HepG2 (cell line): ENCODE results near the gene CCT3. TPM values are rescaled to one million over a fixed set of nuclear protein-coding genes. Genes with fewer than 3 reads are reported as not detected.

Source experiments
- AHR ChIP-seq: IDR thresholded peaks from 2 replicates; pipeline ENCODE4 v1.6.1; 2018; ENCODE audit warnings: missing genetic modification reagents, missing compliant biosample characterization
- DZIP1 ChIP-seq: sonication (generic); formaldehyde crosslinking; IDR thresholded peaks from 2 replicates; pipeline ENCODE4 v1.5.0; 2020; ENCODE audit warnings: mild to moderate bottlenecking, missing genetic modification reagents
- GABPA ChIP-seq, 2 experiments: IDR thresholded peaks; 2 replicates each; pipeline ENCODE4 v1.6.1; 2011 to 2016; ENCODE audit warnings: low read depth in 2 of 2, low read length in 1 of 2, missing biosample characterization in 1 of 2, missing genetic modification characterization in 1 of 2
- GTF2F1 ChIP-seq: fragments of 150-350 bp; IDR thresholded peaks from 2 replicates; pipeline ENCODE4 v1.6.1; 2014; ENCODE audit warnings: low read length
- KAT2B ChIP-seq: fragments of 150-350 bp; IDR thresholded peaks from 2 replicates; pipeline ENCODE4 v1.6.1; 2014; ENCODE audit warnings: low read depth, low read length, borderline replicate concordance
- KLF13 ChIP-seq: sonication (generic); formaldehyde crosslinking; IDR thresholded peaks from 2 replicates; pipeline ENCODE4 v1.4.0; 2020; ENCODE audit warnings: mild to moderate bottlenecking, missing genetic modification reagents
- NFIB ChIP-seq: sonication (generic); formaldehyde crosslinking; IDR thresholded peaks from 2 replicates; pipeline ENCODE4 v1.9.0; 2021; ENCODE audit warnings: missing genetic modification reagents, mild to moderate bottlenecking, borderline replicate concordance
- NR3C1 ChIP-seq: sonication (generic); formaldehyde crosslinking; IDR thresholded peaks from 2 replicates; pipeline ENCODE4 v1.4.0; 2020; ENCODE audit warnings: missing genetic modification reagents
- PAX8 ChIP-seq: sonication (generic); formaldehyde crosslinking; IDR thresholded peaks from 2 replicates; pipeline ENCODE4 v1.8.0; 2022; ENCODE audit warnings: mild to moderate bottlenecking, missing genetic modification reagents, borderline replicate concordance
- PCBP1 ChIP-seq: fragments of 200-400 bp; formaldehyde crosslinking; IDR thresholded peaks from 2 replicates; pipeline ENCODE4 v1.6.1; 2017; ENCODE audit warnings: mild to moderate bottlenecking, low read depth, low read length, borderline replicate concordance
- PRPF4 ChIP-seq: fragments of 200-400 bp; formaldehyde crosslinking; IDR thresholded peaks from 2 replicates; pipeline ENCODE4 v1.6.1; 2016; ENCODE audit warnings: low read length, low read depth; ENCODE audit not compliant: poor library complexity, severe bottlenecking
- SNAI1 ChIP-seq: sonication (generic); formaldehyde crosslinking; IDR thresholded peaks from 2 replicates; pipeline ENCODE4 v1.5.0; 2020; ENCODE audit warnings: mild to moderate bottlenecking, missing genetic modification reagents, borderline replicate concordance
- ZBTB2 ChIP-seq: sonication (generic); formaldehyde crosslinking; IDR thresholded peaks from 2 replicates; pipeline ENCODE4 v1.8.0; 2022; ENCODE audit warnings: low read depth, missing genetic modification reagents
- ZFP91 ChIP-seq: sonication (generic); formaldehyde crosslinking; IDR thresholded peaks from 2 replicates; pipeline ENCODE4 v1.9.0; 2022; ENCODE audit warnings: missing genetic modification reagents, mild to moderate bottlenecking, borderline replicate concordance
- ZKSCAN8 ChIP-seq: IDR thresholded peaks from 2 replicates; pipeline ENCODE4 v1.6.1; 2016; ENCODE audit warnings: borderline replicate concordance, missing genetic modification reagents, missing compliant biosample characterization
- ZNF124 ChIP-seq: sonication (generic); formaldehyde crosslinking; IDR thresholded peaks from 2 replicates; pipeline ENCODE4 v1.4.0; 2020; ENCODE audit warnings: missing genetic modification reagents
- ZNF224 ChIP-seq: sonication (generic); formaldehyde crosslinking; IDR thresholded peaks from 2 replicates; pipeline ENCODE4 v1.5.0; 2020; ENCODE audit warnings: mild to moderate bottlenecking, missing genetic modification reagents
- ZNF276 ChIP-seq: sonication (generic); formaldehyde crosslinking; IDR thresholded peaks from 2 replicates; pipeline ENCODE4 v1.4.0; 2020; ENCODE audit warnings: mild to moderate bottlenecking, low read depth, missing genetic modification reagents
- ZNF496 ChIP-seq: sonication (generic); formaldehyde crosslinking; IDR thresholded peaks from 2 replicates; pipeline ENCODE4 v1.8.1; 2023; ENCODE audit warnings: mild to moderate bottlenecking, moderate library complexity, missing genetic modification reagents; ENCODE audit not compliant: insufficient replicate concordance
- polyA plus RNA-seq, 8 experiments: library from polyadenylated mRNA; depleted of rRNA in 3 of 8; stranded (reverse) in 7 of 8; unstranded in 1 of 8; fragments of >200 nt; fragmentation: Illumina TruSeq in 4 of 8; extraction: Trizol in 4 of 8; gene quantifications; 2 replicates each; pipeline versions ENCODE4 v1.2.1 to v1.2.3, GENCODE V29; 2011 to 2016; ENCODE audit warnings: low read depth in 4 of 8, missing spikeins in 1 of 8, mixed read lengths in 1 of 8; ENCODE audit not compliant: insufficient read depth in 1 of 8
- total RNA-seq, 5 experiments: library from RNA; depleted of rRNA; stranded (reverse); fragments of >200 nt; fragmentation: Illumina TruSeq; extraction: Trizol; gene quantifications; 2 replicates each; pipeline ENCODE4 v1.2.3, GENCODE V29; 2016; ENCODE audit warnings: low read depth in 1 of 5
- TF ChIP-seq, protein P1 (sequence below): sonication (generic); formaldehyde crosslinking; IDR thresholded peaks from 2 replicates; pipeline ENCODE4 v1.4.0; 2020; ENCODE audit warnings: mild to moderate bottlenecking, missing genetic modification reagents

CCT3 gene
- total and polyA plus RNA-seq, 2 of the 13 experiments (the other 11 are each of a cell fraction or from before 2014, with no cell fraction given), result 319 to 615 TPM

DNA sequence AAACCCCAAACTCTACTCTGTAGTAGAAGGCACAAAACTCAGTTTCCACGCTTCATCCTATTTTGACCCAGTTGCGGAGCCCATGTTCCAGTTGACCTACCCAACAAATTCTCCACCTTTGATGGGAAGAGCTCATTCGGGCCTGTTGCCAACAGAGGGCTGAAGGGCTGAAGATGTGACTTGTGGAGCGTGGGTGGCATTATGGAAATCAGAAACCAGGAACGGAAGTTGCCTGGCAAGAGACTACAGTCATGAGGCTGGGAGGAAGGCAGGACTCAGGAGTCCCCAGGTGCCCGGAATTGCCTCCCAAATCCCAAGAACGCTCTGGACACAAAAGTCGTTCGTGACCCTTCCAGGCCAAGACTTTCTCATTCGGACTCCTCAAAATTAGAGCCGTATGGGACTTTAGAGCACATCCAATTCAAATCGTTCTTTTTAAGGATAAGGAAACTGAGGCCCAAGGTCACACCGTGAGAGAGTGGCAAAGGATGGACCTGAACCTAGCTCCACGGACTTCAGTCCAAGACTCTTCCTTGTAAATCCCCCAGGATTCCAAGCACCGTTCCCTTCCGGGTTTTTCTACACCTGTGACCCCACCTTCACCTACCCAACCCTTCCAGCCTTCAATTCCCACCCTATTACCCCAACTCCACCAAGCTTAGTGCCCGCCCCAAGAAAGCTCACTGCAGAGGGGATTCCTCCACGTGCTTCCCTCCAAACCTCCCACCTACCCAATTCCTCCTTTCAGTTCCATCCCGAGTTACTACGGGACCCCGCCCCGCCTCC lies 56.2 kb downstream of the CCT3 start (continued):
- no peak for TF ChIP-seq GABPA (IDR thresholded peaks at IDR 0.05; ENCODE audit: low read depth, low read length)
- TF ChIP-seq GABPA (CRISPR knock-in tag; IDR thresholded peaks at IDR 0.05; ENCODE audit: low read depth), result peak; percentile 56
- TF ChIP-seq ZBTB2, result no peak
- TF ChIP-seq PAX8, result no peak
- TF ChIP-seq NFIB (CRISPR knock-in tag), result no peak
- no peak for TF ChIP-seq PCBP1
- no peak for TF ChIP-seq ZFP91 (CRISPR knock-in tag)
- TF ChIP-seq ZNF496, result no peak
- TF ChIP-seq ZKSCAN8 (CRISPR knock-in tag), result no peak
- TF ChIP-seq ZNF276 (CRISPR knock-in tag), result no peak
- TF ChIP-seq, protein P1, sequence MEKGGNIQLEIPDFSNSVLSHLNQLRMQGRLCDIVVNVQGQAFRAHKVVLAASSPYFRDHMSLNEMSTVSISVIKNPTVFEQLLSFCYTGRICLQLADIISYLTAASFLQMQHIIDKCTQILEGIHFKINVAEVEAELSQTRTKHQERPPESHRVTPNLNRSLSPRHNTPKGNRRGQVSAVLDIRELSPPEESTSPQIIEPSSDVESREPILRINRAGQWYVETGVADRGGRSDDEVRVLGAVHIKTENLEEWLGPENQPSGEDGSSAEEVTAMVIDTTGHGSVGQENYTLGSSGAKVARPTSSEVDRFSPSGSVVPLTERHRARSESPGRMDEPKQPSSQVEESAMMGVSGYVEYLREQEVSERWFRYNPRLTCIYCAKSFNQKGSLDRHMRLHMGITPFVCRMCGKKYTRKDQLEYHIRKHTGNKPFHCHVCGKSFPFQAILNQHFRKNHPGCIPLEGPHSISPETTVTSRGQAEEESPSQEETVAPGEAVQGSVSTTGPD (CRISPR knock-in tag), result no peak
- 0 out of 2 replicates have a peak, but pooled peaks have one; percentile 21 for TF ChIP-seq DZIP1
- no peak for TF ChIP-seq ZNF124 (CRISPR knock-in tag)
- TF ChIP-seq NR3C1, result no peak
- no peak for TF ChIP-seq AHR (CRISPR knock-in tag)
- peak; percentile 65; the same call in 1 of the 2 replicates for TF ChIP-seq ZNF224 (CRISPR knock-in tag)
- no peak for TF ChIP-seq KAT2B
- TF ChIP-seq GTF2F1, result no peak
- no peak for TF ChIP-seq KLF13 (CRISPR knock-in tag)
- no peak for TF ChIP-seq SNAI1 (CRISPR knock-in tag)
- TF ChIP-seq PRPF4, result no peak
